NCI-H2107 treated with DMSO at 0.1 percent for 48 hours (cell line): Measurements from ENCODE around the gene DAB2.

Experiments
- DNase-seq: peaks from one replicate; lab custom pipeline; 2025; ENCODE audit not compliant: unreplicated experiment; lab: John Stamatoyannopoulos, UW

Gene DAB2

DNA sequence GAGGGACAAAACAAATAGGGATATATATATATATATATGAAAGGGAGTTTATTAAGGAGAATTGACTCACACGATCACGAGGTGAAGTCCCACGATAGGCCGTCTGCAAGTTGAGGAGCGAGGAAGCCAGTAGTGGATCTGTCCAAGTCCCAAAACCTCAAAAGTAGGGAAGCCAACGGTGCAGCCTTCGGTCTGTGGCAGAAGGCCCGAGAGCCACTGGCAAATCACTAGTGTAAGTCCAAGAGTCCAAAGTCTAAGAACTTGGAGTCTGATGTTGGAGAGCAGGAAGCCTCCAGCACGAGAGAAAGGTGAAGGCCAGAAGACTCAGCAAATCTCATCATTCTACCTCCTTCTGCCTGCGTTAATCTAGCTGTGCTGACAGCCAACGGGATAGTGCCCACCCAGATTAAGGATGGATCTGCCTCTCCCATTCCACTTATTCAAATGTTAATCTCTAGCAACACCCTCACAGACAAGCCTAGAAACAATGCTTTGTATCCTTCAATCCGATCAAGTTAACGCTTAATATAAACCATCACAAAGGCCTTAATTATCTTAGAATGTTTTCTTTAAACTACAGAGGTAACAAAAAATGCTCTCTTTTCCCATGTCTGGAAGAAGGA lies 23.8 kb upstream of the DAB2 start:
- DNase-seq: no peak

GRCh38 chr5:39447968-39448367 lies 23.2 kb upstream of the DAB2 start:
- DNase-seq: no peak

DNA sequence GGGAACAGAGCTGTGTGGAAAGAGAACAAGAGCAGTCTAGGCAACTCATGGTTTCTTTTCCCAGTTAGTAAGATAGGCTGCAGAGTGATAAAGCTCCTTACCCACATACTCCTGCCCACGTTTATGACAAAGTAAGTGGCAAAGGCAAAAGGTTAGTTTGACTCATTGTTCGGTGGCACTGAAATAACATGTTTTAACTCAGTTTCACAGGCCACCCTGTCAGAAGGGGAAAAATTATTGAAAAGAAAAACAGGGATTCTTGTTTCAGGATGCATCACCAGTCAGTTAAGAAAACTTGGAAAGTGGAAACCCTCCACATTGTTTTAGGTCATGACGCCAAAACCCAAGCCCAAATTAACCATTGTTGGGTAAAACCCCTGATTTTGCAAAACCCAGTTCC lies 22.3 kb upstream of the DAB2 start:
- DNase-seq: no peak

- DNase-seq: no peak
Measured at GRCh38 chr5:39446231-39446630, 21.5 kb upstream of the DAB2 start.

DNA sequence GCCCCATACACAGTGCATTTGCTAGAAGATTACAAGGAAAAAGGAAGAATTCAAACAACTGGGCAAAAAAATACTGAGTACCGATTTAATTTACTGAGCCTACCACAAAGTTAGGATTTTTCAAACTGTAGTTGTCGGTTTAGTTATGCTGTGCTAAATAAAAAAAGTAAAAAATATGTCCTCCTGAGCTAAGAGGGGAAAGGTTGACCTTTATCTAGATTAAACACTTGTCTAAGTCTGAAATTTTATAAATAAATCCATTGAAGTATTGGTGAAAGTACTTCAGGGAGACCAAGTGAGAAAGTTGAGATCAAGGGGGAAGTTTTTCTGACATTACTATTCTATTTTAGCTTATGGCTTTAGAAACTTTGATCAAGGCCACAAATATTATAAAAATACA lies 19.1 kb upstream of the DAB2 start:
- DNase-seq: no peak

DNA sequence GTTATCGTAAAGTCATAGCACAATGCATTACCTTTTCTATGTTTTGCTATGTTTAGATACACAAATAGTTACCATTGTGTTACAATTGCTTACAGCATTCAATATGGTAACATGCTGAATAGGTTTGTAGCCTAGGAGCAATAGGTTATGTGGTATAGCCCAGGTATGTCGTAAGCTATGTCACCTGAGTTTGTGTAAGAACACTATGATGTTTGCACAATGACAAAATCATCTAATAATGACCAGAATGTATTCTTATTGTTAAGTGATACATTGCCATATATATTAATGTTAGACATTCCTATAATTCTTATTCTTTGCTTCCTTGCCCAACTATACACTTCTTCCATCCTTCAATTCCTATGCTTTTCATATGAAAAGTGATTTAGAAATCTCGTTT lies 18.2 kb upstream of the DAB2 start:
- DNase-seq: no peak

- no peak for DNase-seq
Measured at GRCh38 chr5:39441838-39442237, 17.1 kb upstream of the DAB2 start.

DNA sequence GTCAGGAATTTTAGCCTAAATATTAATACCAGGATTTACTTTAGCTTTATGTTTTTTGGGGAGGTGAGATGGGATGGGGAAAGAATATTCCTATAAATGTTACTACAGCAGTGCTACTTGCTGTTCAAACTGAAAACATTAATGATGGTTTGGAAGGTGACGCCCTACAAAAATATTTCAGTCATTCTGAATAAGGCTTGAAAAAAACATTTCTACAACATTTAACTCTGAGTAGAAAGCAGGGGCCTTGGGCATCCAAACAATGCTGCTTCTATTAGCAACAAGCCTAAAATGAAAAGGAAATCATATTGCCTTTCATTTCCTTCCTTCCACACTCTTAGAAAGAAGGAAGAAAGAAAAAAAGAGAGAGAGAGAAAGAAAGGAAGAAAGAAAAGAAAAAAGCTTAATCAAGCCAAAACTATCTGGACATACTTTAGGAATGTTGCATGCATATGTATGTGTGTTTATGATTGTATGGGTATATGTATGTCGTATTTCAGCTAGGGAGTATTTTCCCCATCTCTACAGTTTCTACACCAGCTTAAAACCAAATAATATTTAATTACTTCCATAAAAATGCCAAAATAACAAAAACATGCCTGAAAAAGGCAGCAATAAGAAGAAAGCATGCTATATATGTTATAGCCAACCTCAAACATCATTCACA lies 16.3 kb upstream of the DAB2 start:
- no peak for DNase-seq

DNA sequence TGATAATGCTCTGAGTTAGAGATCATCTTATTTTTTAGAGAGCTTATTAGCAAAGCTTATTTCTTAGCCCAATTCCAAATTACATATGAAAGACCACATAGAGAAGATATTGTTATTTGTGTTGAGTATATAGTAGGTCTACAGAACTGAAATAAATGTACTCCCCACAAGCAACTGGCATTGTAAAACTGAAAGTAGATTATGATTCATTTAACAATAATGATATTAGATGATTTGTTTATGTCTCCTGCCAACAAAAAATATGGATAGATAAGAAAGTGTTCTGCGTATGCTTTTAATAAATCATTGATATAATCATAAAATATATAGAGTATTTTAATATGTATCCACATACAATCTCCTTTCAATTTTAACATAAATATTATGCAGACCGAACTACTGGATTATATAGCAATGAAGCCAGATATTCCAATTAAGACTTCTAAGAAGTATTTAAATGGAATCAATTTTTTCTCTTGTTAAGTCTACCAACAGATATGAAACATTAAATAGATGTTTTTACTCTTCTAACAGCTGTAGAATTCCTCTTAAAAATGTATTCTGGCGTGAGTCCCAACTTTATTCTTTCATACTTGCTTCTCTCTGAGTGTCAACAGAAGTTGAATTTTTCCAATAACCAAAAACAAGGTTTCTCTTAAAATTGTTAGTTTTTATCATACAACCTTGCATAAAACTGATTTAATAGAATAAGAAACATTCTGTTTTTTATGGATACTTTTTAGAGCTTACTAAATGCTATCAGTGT lies 15.6 kb upstream of the DAB2 start:
- no peak for DNase-seq

DNA sequence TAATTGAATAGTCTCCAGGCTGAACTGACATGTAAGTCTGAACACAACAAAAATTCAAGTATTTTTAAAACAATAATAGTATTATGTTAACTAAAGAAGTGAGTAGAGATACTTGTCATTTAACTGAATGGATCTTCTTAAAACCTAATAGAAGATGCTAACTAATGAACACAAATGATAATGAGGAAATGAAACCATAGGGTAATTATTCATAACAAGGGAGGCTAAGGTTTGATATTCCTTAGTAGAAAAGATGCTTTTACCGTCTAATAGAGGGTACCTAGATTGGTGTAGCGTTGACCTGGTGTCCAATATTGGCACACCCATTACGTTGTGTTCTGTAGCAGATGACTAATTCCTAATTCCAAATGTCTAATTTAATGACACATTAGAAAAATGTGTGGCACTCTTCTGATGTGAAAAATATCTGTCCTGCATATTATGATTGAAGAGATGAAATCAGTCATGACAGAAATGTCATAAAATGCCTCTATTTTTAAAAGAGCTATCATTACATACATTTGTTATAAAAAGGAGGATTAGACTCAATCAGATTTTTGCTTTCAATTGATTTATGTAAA lies 14.9 kb upstream of the DAB2 start:
- DNase-seq: no peak

DNA sequence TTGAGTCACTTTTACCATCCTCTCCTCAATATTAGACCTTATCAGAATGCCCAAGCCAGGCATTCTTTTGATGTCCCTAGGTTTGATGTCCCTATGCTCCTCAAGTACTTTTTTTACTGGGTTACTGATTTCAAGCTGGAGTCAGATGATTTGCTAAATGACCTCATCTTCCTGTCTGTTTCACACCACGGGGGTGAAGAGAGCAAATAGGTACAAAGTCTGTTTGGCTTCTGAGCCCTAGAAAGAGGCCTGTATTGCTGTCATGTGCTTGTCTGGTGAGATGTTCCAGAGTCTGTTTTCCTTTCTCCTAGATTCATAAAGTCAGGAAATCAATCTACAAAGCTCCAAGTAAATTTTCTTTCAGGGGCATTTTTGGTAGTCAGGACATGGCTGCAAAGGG lies 12.7 kb upstream of the DAB2 start:
- no peak for DNase-seq

GRCh38 chr5:39433848-39434247 lies 9.1 kb upstream of the DAB2 start:
- DNase-seq: no peak

DNA sequence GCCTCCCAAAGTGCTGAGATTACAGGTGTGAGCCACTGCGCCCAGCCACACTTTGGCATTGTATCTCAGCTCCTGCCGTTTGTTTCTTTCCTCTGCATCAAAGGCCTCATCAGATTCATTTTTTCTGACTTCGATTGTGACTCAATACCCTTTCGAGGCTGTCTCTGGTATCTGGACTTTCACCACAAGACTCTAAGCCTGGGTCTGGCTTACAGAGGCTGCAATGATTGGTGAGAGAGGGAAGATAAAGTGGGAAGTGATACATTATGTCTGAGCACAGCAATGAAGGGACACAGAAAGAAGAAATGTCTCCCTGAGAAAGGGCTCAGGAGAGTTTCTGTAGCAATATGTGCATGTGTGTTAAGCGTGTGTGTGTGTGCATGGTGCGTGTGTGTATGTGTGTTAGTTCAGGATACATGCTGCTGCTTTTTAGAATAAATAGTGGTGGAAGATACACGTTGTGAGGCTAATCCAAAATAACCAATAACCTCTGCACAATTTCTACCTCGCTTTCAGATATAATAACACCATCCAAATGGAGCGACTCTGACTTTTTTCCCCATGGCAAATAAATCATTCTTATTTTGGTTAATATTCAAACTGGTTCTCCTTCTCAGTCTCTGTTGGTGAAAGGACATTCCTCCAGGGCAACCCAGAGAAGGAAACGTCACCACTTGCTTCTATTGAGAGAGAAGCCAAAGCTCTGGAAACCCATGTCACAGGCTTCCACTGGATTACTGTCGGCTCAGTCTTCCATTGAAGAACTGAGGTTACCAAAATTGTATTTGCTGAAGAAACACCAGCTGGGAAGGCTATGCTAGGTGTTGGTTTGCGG lies 8.1 kb upstream of the DAB2 start:
- DNase-seq: no peak

GRCh38 chr5:39430461-39430860 lies 5.7 kb upstream of the DAB2 start:
- DNase-seq: no peak

DNA sequence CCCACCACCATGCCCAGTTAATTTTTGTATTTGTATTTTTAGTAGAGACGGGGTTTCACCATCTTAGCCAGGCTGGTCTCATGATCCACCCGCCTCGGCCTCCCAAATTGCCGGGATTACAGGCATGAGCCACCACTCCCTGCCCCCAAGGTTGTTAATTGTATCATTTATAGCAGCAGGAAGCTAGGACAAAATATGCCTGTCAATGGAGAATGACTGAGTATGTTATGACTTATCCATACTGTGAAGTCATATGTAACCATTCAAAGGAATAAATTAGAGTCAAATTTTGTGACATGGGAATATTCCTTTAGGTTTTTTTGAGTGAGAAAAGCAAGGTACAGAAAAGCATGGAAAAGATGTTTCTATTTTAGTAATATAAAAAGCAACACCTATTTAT lies 3.9 kb upstream of the DAB2 start:
- no peak for DNase-seq

DNA sequence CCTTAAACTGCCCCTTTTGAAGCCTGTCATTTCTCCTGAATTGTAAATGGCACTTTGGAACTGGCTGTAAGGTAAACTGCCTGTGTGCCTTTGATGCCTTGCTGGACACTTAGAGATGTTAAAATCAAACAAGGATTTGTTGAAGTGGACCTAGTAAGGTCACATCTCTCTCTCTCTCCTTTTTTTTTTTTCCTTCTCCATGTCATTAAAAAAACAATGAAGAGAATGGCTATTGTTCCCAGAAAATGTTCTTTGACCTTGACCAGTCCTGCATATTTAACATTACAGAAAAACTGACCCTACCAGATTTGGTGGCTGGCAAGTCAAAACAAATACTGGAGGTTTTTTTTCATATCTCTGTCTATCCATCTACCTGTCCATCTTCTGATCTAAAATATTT lies 2.9 kb upstream of the DAB2 start:
- DNase-seq: no peak

GRCh38 chr5:39427229-39427628 lies 2.4 kb upstream of the DAB2 start:
- DNase-seq: no peak

GRCh38 chr5:39426746-39427105 lies 1.9 kb upstream of the DAB2 start:
- DNase-seq: no peak

DNA sequence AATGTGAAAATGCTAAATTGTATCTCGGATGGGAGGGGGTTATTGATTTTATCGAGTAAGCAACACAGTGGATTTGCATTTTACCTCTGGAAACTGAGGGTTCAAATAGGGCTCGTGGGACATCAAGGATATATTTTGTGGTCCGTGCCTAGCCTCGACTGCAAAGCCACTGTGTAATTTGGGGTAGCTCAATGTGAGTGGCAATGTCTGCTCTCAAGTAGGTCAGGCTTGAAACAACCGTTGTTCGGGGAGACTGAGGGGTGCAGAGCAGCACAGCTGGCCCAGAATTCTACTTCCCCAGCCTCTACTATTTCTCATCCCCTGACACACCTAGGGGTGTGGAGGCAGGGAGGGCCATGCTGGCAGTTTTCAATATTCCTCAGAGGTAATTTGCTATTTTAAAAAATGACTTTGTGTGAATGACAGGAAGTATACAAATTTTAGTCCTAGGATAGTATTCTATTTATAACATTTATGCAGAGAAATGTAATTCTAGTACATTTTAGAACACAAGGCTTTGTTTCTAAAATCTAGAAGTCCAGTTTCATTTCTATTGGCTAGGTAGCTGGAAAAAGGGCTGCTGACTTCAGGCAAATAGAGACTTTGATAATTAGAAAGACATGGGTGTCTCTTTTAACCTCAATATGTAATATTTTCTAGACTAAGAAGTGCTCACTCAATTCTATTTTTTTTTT lies 1.4 kb upstream of the DAB2 start:
- no peak for DNase-seq

DNA sequence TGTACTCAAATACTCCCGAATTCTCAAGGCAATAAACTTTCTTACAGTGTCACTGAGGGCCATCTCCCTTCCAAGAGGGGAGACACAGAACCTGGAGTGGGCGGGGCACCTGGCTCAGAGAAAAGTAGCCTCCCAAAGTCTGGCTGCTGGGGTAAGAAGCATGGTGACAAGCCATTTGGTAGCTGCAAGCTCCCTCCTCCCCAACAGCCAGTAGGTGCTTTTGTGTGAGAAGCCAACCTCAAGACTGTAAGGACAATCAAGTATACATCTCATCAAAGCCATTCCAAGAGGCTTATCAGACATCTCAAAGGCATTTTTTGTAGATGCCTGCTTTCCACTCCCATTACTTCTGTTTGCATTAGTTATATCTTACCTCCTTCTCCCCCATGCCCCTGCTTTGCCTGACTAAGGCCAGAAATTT lies 1.4 kb downstream of the DAB2 start:
- DNase-seq: no peak
